HUES64 (cell line): ENCODE data around the gene CARNS1.

Source experiments
- H3K27ac ChIP-seq: 2 replicates; pipeline ENCODE4 v1.7.0; 2013; ENCODE audit warnings: low read depth, low read length, inconsistent platforms
- H3K27me3 ChIP-seq: 2 replicates; pipeline ENCODE4 v1.6.1; 2013; ENCODE audit warnings: mild to moderate bottlenecking, low read length; ENCODE audit not compliant: insufficient read depth
- H3K36me3 ChIP-seq: 2 replicates; pipeline ENCODE4 v1.6.1; 2013; ENCODE audit warnings: mild to moderate bottlenecking, low read length; ENCODE audit not compliant: insufficient read depth
- H3K4me1 ChIP-seq: 2 replicates; pipeline ENCODE4 v1.6.1; 2013; ENCODE audit warnings: mild to moderate bottlenecking, low read length, moderate library complexity; ENCODE audit not compliant: insufficient read depth
- H3K4me3 ChIP-seq: 2 replicates; pipeline ENCODE4 v1.5.1; 2013; ENCODE audit warnings: mild to moderate bottlenecking, low read length, moderate library complexity
- H3K9ac ChIP-seq: 2 replicates; pipeline ENCODE4 v1.6.1; 2013; ENCODE audit warnings: mild to moderate bottlenecking, low read depth, low read length
- H3K9me3 ChIP-seq: 2 replicates; pipeline ENCODE4 v1.6.1; 2013; ENCODE audit warnings: low read depth, low read length; ENCODE audit not compliant: insufficient read depth
- WGBS: fragments of 150-250, 120-280 bp; methylation state at CpG from one replicate; pipeline ENCODE4 v1.1.7; 2013; ENCODE audit warnings: missing lambda C conversion rate; 5-methylcytosine and 5-hydroxymethylcytosine counted together

The CARNS1 gene

GRCh38 chr11:67371911-67372320 lies 43.6 kb upstream of the CARNS1 start:
- Histone ChIP-seq H3K9ac (0 out of 2 replicates have a peak overlapping the region, but pooled peaks have one; percentile 13), H3K4me1 (peaks cover 37% of the 10 kb centered on the region)

DNA sequence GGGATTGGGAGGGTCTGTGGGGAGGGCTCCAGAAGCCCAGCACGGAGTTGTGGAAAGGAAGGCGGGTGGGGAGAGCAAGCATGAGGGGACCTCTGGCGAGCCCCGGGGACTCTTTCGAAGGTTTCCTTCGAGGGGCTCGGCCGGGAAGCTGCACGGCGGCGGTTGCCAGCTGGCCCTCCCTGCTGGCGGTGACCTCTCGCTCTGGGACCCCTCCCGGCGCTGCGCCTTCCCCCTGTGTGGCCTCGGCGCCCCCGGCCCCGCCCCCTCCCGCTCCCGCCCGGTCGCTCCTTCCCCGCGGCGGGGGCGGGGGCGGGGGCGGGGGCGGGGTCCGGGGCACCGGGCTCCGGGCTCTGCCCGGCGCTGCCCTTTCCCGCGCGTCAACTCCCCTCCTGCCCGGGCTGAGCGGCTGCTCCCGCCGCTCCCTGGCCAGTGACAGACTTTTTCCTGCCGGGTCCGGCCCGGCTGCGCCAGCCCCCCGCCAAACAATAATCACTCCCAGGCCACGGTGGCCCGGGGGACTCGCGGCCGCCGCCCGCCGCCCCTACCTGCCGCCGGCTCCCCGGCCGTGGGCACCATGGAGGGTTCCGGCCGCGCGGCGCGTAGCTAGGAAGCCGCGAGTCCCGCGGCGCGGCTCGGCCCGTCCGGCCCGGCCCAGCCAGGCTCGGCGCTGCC lies 43.0 kb upstream of the CARNS1 start:
- under 1% methylated on average over 78 of the region's 78 CpGs for whole genome bisulfite sequencing
- Histone ChIP-seq H3K27ac (peak overlapping the region; percentile 55; the same call in 1 of the 2 replicates), H3K27me3 (peaks cover 51% of the 10 kb centered on the region), H3K36me3 (no peaks in the 10 kb centered on the region), H3K9me3 (no peaks in the 10 kb centered on the region), H3K4me3 (peak overlapping the region; percentile 61), H3K4me1 (peaks cover 37% of the 10 kb centered on the region), H3K9ac (peak overlapping the region; percentile 47; the same call in 1 of the 2 replicates)

More at GRCh38 chr11:67371911-67372320, 43.6 kb upstream of the CARNS1 start:
- Histone ChIP-seq H3K27ac (peak overlapping the region; percentile 13; the same call in 1 of the 2 replicates), H3K4me3 (peak overlapping the region; percentile 53), H3K36me3 (no peaks in the 10 kb centered on the region), H3K9me3 (no peaks in the 10 kb centered on the region), H3K27me3 (peaks cover 46% of the 10 kb centered on the region)
- WGBS, result 8% methylated on average over 13 of the region's 16 CpGs

DNA sequence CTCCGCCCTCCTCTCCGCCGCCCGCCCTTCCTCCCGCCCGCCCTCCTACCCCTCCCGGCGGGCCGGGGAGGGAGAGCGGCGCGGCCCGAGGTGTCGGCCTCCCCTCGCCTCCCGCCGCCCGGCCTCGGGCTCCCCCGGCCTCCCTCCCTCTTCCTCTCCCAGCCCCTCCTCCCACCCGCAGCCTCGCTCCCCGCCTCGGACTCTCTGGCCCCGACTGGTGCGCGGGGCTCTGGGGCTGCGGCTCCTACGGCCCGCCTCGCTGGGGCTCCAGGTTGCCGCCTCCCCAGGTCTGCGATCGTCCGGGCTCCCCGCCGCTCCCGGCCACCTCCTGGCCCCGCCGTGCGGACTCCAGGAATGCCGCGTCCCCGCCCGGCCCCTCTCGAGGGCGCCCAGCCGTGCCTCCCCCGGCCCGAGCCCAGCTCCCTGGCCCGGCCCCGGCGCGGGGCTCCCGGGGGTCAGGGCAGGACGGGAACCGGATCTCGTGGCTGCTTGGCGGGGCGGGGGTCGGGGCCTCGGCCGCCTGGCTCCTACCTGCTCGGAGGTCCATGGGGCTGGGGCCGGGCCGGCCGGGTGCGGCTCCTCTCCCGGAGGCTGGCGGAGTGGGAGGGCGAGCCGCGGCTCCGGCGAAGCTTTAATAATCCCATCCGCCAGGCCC lies 42.4 kb upstream of the CARNS1 start, which contains the start of gene CLCF1:
CLCF1 (minus strand) TSS at position 606 of the 655 bp plus-strand sequence; CDS start at position 547, 59 bp downstream.
- H3K36me3 ChIP-seq, result no peaks in the 10 kb centered on the region
- under 1% methylated on average over 75 of the region's 76 CpGs for WGBS
- H3K9me3 ChIP-seq, result no peaks in the 10 kb centered on the region
- peak within 1 kb of the TSS; percentile 61 for H3K4me3 ChIP-seq
- H3K27me3 ChIP-seq, result peaks cover 54% of the 10 kb centered on the region
- peak within 1 kb of the TSS; percentile 63; the same call in 1 of the 2 replicates for H3K9ac ChIP-seq
- H3K27ac ChIP-seq, result peak within 1 kb of the TSS; percentile 75
- peaks cover 37% of the 10 kb centered on the region for H3K4me1 ChIP-seq

GRCh38 chr11:67373648-67374570 lies 41.6 kb upstream of the CARNS1 start:
- H3K27ac ChIP-seq, result peak overlapping the region; percentile 75
- no peaks in the 10 kb centered on the region for H3K9me3 ChIP-seq
- H3K27me3 ChIP-seq, result peaks cover 54% of the 10 kb centered on the region
- H3K36me3 ChIP-seq, result no peaks in the 10 kb centered on the region
- peak overlapping the region; percentile 63; the same call in 1 of the 2 replicates for H3K9ac ChIP-seq
- H3K4me1 ChIP-seq, result peaks cover 37% of the 10 kb centered on the region
- peak overlapping the region; percentile 61 for H3K4me3 ChIP-seq
- 1% methylated on average over 34 of the region's 40 CpGs for WGBS

GRCh38 chr11:67374571-67375281 lies 40.8 kb upstream of the CARNS1 start:
- peak overlapping the region; percentile 61 for H3K4me3 ChIP-seq
- no peaks in the 10 kb centered on the region for H3K9me3 ChIP-seq
- H3K27ac ChIP-seq, result peak overlapping the region; percentile 75
- H3K27me3 ChIP-seq, result peaks cover 48% of the 10 kb centered on the region
- peaks cover 39% of the 10 kb centered on the region for H3K4me1 ChIP-seq
- WGBS, result 2% methylated on average over 7 of the region's 9 CpGs
- peak overlapping the region; percentile 57; the same call in 1 of the 2 replicates for H3K9ac ChIP-seq
- H3K36me3 ChIP-seq, result no peaks in the 10 kb centered on the region

DNA sequence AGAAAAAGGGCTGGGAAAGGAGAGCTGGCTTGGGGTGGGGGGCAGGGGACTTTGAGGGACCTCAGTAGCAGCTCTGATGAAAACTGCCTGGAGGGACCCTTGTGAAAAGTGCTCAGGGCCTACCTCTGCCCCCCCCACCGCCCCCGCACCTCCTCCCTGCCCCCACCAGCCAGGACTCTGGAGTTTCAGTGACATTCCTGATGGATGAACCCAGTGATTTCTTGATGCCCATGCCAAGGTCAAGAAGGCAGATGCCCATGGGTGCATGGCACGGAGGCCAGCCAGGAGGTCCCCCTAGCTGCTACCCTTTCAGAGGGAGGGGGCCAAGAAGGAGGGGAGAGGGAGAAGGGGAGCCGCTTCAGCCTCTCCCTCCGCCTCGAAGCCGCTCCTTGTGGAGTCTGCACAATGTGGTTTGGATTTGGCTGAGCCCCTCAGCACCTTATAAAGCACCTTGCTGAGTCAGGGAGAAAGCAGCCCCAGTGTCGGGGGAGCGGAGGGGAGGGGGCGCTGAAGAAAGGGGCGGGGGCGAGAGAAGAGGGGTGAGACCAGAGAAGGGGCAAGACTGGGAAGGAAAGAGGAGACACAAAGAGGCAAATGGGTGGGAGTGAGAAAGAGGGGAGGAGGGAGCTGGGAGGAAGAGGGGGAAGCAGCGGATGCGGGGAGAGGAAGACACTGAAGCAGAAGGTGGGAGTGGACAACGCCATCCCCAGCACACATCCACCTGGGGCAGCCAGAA lies 40.0 kb upstream of the CARNS1 start:
- H3K9me3 ChIP-seq, result no peaks in the 10 kb centered on the region
- H3K4me3 ChIP-seq, result peak overlapping the region; percentile 36
- no peak overlapping the region for H3K9ac ChIP-seq
- 3% methylated on average over 13 of the region's 15 CpGs for WGBS
- no peak overlapping the region for H3K27ac ChIP-seq
- peaks cover 45% of the 10 kb centered on the region for H3K27me3 ChIP-seq
- H3K4me1 ChIP-seq, result peaks cover 34% of the 10 kb centered on the region
- no peaks in the 10 kb centered on the region for H3K36me3 ChIP-seq

- peak overlapping the region; percentile 36 for H3K4me3 ChIP-seq
- no peak overlapping the region for H3K27ac ChIP-seq
- peaks cover 38% of the 10 kb centered on the region for H3K27me3 ChIP-seq
- H3K4me1 ChIP-seq, result peaks cover 27% of the 10 kb centered on the region
- H3K9me3 ChIP-seq, result no peaks in the 10 kb centered on the region
- no peaks in the 10 kb centered on the region for H3K36me3 ChIP-seq
- no peak overlapping the region for H3K9ac ChIP-seq
- WGBS, result 40% methylated on average over 7 of the region's 7 CpGs
These were observed 39.2 kb upstream of the CARNS1 start for GRCh38 chr11:67376063-67376820.

DNA sequence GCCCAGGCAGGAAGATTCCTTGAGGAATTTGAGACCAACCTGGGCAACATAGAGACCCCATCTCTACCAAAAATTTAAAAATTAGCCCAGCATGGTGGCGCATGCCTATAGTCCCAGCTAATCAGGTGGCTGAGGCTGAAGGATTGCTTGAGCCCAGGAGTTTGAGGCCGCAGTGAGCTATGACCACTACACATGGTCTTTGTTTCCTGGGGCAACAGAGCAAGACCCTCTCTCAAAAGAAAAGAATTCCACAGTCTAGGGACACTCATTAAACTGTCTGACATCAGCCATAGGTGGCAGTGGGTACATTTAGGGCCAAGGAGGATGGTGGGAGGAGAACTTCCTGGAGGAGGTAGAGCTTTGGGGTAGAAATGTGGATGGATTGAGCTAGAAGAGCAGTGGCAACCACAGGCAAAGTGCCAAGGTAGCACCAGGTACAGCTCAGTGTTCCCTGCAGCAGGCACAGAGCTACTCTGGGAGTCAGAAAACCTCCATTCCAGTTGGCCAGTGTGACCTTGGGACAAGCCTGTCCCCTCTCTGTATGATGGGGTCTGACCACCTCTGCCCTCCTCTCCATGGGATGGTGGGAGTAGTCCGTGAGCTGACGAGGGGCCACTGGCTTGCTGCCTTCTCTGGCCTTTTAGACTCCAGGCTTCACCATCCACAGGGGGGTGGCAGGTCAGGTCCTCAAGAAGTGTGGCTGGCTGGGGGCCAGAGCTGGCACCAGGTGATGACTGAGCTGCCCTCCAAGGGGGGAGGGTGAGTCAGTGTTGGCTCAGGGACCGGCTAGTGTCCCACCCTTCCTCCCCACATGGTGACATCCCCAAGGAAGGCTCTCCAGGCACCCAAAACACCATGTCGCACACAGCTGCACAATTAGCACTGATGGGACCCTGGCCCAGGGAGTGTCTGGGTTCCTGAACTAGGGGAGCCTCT lies 38.3 kb upstream of the CARNS1 start:
- Histone ChIP-seq H3K4me3 (no peak overlapping the region), H3K27ac (no peak overlapping the region), H3K9me3 (no peaks in the 10 kb centered on the region), H3K27me3 (peaks cover 30% of the 10 kb centered on the region), H3K9ac (no peak overlapping the region), H3K4me1 (peaks cover 18% of the 10 kb centered on the region), H3K36me3 (no peaks in the 10 kb centered on the region)
- WGBS, result 89% methylated on average over 6 of the region's 6 CpGs

GRCh38 chr11:67378544-67378943 lies 36.9 kb upstream of the CARNS1 start:
- H3K36me3 ChIP-seq, result no peaks in the 10 kb centered on the region
- H3K4me3 ChIP-seq, result no peak overlapping the region
- peaks cover 17% of the 10 kb centered on the region for H3K4me1 ChIP-seq
- peaks cover 28% of the 10 kb centered on the region for H3K27me3 ChIP-seq
- H3K9ac ChIP-seq, result no peak overlapping the region
- H3K9me3 ChIP-seq, result no peaks in the 10 kb centered on the region
- 91% methylated on average over 4 of the region's 4 CpGs for WGBS
- H3K27ac ChIP-seq, result no peak overlapping the region
